Activated CD8-positive, alpha-beta T cell treated with anti-CD3 and anti-CD28 coated beads for 36 hours (primary cell): Measurements from ENCODE around the gene IL17RB. TPM values are rescaled to one million over a fixed set of nuclear protein-coding genes. Genes with fewer than 3 reads are reported as not detected.

Source experiments
- ATAC-seq: fragments of 200-7000 bp; cut with Tn5 transposase; one replicate; pipeline ENCODE4 v1.10.0; 2021; ENCODE audit warnings: mild to moderate bottlenecking, moderate library complexity
- CTCF ChIA-PET: fragments of 350-600 bp; sonication (Branson Sonifier 250); formaldehyde crosslinking; loops from one replicate; lab custom pipeline; 2021; ENCODE audit warnings: antibody characterized with exemption; lab: Charles Lee
- POLR2A ChIA-PET: fragments of 350-600 bp; sonication (Branson Sonifier 250); formaldehyde crosslinking; loops from one replicate; lab custom pipeline; 2021; ENCODE audit warnings: antibody characterized with exemption; lab: Charles Lee
- DNase-seq: peaks from one replicate; pipeline ENCODE4 v3.0.0-alpha.2; 2020
- H3K27ac Mint-ChIP-seq: one replicate; pipeline ENCODE4 v1.8.0; 2021; ENCODE audit warnings: mild to moderate bottlenecking, mixed read lengths
- H3K27me3 Mint-ChIP-seq: one replicate; pipeline ENCODE4 v1.8.0; 2021; ENCODE audit warnings: mixed read lengths
- H3K36me3 Mint-ChIP-seq: one replicate; pipeline ENCODE4 v1.8.0; 2021; ENCODE audit warnings: low read depth, mixed read lengths
- H3K4me1 Mint-ChIP-seq: one replicate; pipeline ENCODE4 v1.8.0; 2021; ENCODE audit warnings: low read depth, mixed read lengths
- H3K4me3 Mint-ChIP-seq: one replicate; pipeline ENCODE4 v1.8.0; 2021; ENCODE audit warnings: mild to moderate bottlenecking, moderate library complexity, mixed read lengths
- H3K9me3 Mint-ChIP-seq: one replicate; pipeline ENCODE4 v1.8.0; 2021; ENCODE audit warnings: mixed read lengths
- intact Hi-C: fragments of 100-400 bp; cut with micrococcal nuclease; formaldehyde crosslinking; loops from one replicate; pipeline ENCODE4 v1.10.0; 2022
- total RNA-seq, 2 experiments: library from RNA; stranded (reverse); gene quantifications; one replicate each; pipeline ENCODE4 v1.2.3, GENCODE V29; 2021
- TF ChIP-seq, protein P1 (sequence below): fragments of 200-600 bp; IDR thresholded peaks from one replicate; pipeline ENCODE4 v1.8.0; 2022; ENCODE audit warnings: antibody characterized with exemption, mild to moderate bottlenecking

IL17RB gene
- total RNA-seq, 2 experiments from 2014 or later, result not detected

DNA sequence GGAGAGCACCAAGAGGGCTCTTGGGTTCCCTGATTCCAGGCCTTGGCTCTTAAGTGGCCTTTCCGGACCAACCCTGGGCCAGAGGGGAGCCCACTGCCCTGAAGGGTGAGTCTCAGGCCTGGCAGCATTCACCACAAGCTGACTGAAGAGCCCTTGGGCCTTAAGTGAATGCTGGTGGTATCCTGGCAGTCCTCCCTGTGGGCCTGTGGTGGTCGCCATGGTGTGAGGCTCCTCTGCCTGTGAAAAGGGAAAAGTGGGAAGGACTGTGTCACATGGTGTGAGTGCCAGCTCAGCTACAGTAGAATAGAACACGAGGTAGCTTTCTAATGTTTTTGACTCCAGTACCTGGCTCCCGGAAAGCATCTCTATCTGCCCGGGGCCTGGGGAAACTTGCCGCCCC is 15.4 kb upstream of the IL17RB start:
- Mint-ChIP-seq H3K9me3 (no peaks in the 10 kb centered on the region), H3K4me3 (no peak overlapping the region), H3K4me1 (no peaks in the 10 kb centered on the region), H3K36me3 (no peaks in the 10 kb centered on the region), H3K27ac (no peak overlapping the region), H3K27me3 (no peaks in the 10 kb centered on the region)
- ATAC-seq, result no peak
- DNase-seq, result no peak
- POLR2A ChIA-PET, result no interaction called here
- TF ChIP-seq, protein P1, sequence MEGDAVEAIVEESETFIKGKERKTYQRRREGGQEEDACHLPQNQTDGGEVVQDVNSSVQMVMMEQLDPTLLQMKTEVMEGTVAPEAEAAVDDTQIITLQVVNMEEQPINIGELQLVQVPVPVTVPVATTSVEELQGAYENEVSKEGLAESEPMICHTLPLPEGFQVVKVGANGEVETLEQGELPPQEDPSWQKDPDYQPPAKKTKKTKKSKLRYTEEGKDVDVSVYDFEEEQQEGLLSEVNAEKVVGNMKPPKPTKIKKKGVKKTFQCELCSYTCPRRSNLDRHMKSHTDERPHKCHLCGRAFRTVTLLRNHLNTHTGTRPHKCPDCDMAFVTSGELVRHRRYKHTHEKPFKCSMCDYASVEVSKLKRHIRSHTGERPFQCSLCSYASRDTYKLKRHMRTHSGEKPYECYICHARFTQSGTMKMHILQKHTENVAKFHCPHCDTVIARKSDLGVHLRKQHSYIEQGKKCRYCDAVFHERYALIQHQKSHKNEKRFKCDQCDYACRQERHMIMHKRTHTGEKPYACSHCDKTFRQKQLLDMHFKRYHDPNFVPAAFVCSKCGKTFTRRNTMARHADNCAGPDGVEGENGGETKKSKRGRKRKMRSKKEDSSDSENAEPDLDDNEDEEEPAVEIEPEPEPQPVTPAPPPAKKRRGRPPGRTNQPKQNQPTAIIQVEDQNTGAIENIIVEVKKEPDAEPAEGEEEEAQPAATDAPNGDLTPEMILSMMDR, result no peak
- intact Hi-C loops, result no loop called here
- CTCF ChIA-PET, result no interaction called here

DNA sequence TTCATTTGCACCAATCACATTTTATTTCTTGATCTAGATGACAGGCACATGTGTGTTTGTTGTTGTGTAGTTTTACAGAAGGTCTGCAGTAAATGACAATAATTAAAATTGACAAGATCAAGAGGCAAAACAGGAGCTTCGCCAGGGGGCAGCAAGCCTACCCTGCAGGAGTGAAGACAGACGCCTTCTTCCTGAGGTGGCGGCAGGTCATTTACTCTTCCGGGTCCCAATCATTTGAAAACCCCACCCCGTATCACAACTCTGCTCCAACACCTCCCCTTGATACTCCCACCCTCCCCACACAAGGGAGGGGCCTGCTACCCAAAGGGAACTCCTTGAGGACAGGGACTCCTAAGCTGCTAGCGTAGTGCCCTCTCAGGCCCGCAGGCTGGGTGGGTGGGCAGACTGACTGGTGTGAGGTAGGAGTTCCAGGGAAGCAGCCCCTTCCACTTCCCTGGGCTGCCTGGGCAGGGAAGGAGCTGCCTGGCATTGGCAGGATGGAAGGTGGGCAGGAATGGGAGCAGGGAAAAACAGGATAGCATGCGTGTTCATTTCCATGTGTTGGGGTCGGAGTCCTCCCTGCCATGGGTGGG is 13.2 kb upstream of the IL17RB start:
- ATAC-seq, result no peak
- H3K27ac Mint-ChIP-seq, result no peak overlapping the region
- H3K4me3 Mint-ChIP-seq, result no peak overlapping the region
- H3K36me3 Mint-ChIP-seq, result no peaks in the 10 kb centered on the region
- ChIA-PET CTCF (interaction anchor here (0.5 kb wide), 1 partner anchor 559 kb away, joined by 3 read pairs; no protein-coding TSS in a partner anchor), POLR2A (no interaction called here)
- TF ChIP-seq, protein P1, result no peak
- no peak for DNase-seq
- intact Hi-C loops, result no loop called here
- H3K9me3 Mint-ChIP-seq, result no peaks in the 10 kb centered on the region
- no peaks in the 10 kb centered on the region for H3K4me1 Mint-ChIP-seq
- H3K27me3 Mint-ChIP-seq, result no peaks in the 10 kb centered on the region

DNA sequence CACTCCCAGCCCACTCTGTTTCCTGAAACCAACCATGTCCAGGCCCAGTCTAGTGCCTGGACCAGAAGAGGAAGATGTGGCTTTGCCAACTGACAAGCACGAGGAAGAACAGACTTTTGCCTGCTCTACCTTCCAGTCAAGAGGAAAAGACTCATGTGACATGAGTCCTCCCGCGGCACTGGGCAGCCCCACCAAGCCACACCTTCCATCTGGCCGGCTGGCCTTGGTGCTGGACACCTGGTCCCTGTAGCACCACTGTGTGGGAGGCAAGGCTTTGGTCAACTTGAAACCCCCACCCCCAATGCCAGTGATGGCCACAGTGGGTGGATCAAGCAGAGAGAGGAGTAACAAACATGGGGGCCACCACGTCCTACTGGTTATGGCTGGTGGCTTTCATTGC is 12.7 kb upstream of the IL17RB start:
- Mint-ChIP-seq H3K27ac (no peak overlapping the region), H3K9me3 (no peaks in the 10 kb centered on the region), H3K27me3 (no peaks in the 10 kb centered on the region), H3K4me1 (no peaks in the 10 kb centered on the region), H3K36me3 (no peaks in the 10 kb centered on the region), H3K4me3 (no peak overlapping the region)
- TF ChIP-seq, protein P1, result no peak
- POLR2A ChIA-PET, result no interaction called here
- CTCF ChIA-PET, result no interaction called here
- no peak for ATAC-seq
- intact Hi-C loops, result no loop called here
- no peak for DNase-seq

DNA sequence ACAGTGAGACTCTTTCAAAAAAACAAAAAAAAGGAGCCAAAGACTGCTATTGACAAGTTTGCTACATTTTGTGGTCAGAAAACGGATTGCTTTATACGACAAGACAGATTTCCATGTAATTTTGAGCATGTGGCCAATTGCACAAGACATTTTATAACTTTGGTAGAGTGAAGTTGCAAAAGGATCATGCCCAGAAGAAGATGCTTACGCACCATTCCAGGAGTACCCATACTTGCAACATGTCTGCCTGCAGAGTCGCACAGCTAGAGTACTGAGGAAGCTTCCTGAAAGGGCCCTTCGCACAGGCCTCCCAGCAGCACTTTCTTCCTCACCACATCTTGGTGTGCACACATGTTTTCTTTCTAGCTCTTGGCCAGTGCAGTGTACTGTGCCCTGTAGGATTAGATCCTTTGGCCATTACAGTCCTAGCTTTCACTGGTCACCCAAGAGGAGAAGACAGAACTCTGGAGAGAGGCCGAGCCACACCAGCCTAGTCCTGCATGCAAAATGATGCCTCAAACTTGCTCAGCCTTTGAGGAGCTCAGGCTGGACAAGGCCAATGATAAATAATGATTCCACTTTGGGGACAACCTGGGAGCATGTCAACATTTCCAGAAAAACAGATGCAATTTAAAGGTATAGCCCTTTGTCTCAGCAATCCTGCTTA is 11.8 kb upstream of the IL17RB start:
- ATAC-seq, result no peak
- TF ChIP-seq, protein P1, result no peak
- DNase-seq, result no peak
- Mint-ChIP-seq H3K27me3 (no peaks in the 10 kb centered on the region), H3K4me1 (no peaks in the 10 kb centered on the region), H3K4me3 (no peak overlapping the region), H3K27ac (no peak overlapping the region), H3K36me3 (no peaks in the 10 kb centered on the region), H3K9me3 (no peaks in the 10 kb centered on the region)
- ChIA-PET POLR2A (no interaction called here), CTCF (interaction anchor here (1.0 kb wide), 1 partner anchor 11 kb away, joined by 3 read pairs; no protein-coding TSS in a partner anchor)
- intact Hi-C loops, result no loop called here

DNA sequence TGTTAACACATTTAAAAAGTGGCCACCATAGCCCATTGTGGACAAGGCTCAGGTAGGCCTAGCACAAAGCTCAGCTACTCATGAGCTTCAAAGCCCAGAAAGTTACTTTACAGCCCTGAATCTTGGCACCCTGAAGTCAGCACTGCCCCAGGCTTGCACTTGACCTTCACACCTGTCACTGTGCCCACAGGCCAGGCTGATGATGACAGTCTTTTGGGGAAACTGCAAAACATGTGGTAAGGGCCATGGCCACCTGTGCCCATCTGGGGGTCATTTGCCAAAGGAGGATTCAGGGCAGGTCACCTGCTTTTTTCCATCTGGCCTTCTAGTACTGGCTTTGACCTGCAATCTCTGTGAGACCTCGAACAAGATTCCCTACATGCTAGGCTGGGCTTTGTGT is 11.1 kb upstream of the IL17RB start:
- Mint-ChIP-seq H3K27ac (no peak overlapping the region), H3K9me3 (no peaks in the 10 kb centered on the region), H3K4me3 (no peak overlapping the region), H3K4me1 (no peaks in the 10 kb centered on the region), H3K36me3 (no peaks in the 10 kb centered on the region), H3K27me3 (no peaks in the 10 kb centered on the region)
- ATAC-seq (no peak), DNase-seq (no peak)
- POLR2A ChIA-PET, result no interaction called here
- CTCF ChIA-PET, result interaction anchor here (1.0 kb wide), 1 partner anchor 10 kb away, joined by 3 read pairs; no protein-coding TSS in a partner anchor
- intact Hi-C loops, result no loop called here
- TF ChIP-seq, protein P1, result no peak
